Panc1 (cell line): ENCODE results near the gene RHOA. TPM values are rescaled to one million over a fixed set of nuclear protein-coding genes. Genes with fewer than 3 reads are reported as not detected.

Source experiments
- ATAC-seq: fragments of 200-7000 bp; cut with Tn5 transposase; 2 replicates; pipeline ENCODE4 v1.9.1; 2020; ENCODE audit warnings: mild to moderate bottlenecking, moderate library complexity
- BruUV-seq: library from RNA; stranded (reverse); fragments of 400-500 nt; replicated peaks from 2 replicates; lab custom pipeline; 2021; lab: Mats Ljungman, UMichigan
- CTCF ChIA-PET: fragments of 300-600 bp; sonication (Branson Sonifier 250); formaldehyde crosslinking; loops from one replicate; lab custom pipeline; 2022; ENCODE audit warnings: antibody characterized with exemption; lab: Charles Lee
- POLR2A ChIA-PET: fragments of 300-600 bp; sonication (Branson Sonifier 250); formaldehyde crosslinking; loops from one replicate; lab custom pipeline; 2022; ENCODE audit warnings: antibody characterized with exemption; lab: Charles Lee
- DNase-seq: peaks from one replicate; pipeline ENCODE4 v3.0.0-alpha.2; 2010; ENCODE audit warnings: low read depth, low spot score
- H3K27ac ChIP-seq: 2 replicates; pipeline ENCODE4 v1.5.1; 2011; ENCODE audit warnings: mild to moderate bottlenecking, low read length, inconsistent platforms
- H3K27me3 ChIP-seq: fragments of 200-500 bp; sonication (Bioruptor generic); 2 replicates; pipeline ENCODE4 v1.6.0; 2014; ENCODE audit warnings: low read length, inconsistent platforms; ENCODE audit not compliant: control insufficient read depth, insufficient read depth
- H3K36me3 ChIP-seq: fragments of 200-500 bp; sonication (Bioruptor generic); 2 replicates; pipeline ENCODE4 v1.5.1; 2014; ENCODE audit warnings: inconsistent platforms, mild to moderate bottlenecking, low read length, moderate library complexity; ENCODE audit not compliant: control insufficient read depth, insufficient read depth
- H3K4me1 ChIP-seq: 2 replicates; pipeline ENCODE4 v1.5.1; 2011; ENCODE audit warnings: inconsistent platforms, mild to moderate bottlenecking, low read length, moderate library complexity; ENCODE audit not compliant: control insufficient read depth, insufficient read depth
- H3K4me3 ChIP-seq, 2 experiments: 2 replicates each; pipeline ENCODE4 v1.5.1; 2011 to 2012; ENCODE audit warnings: low read depth in 2 of 2, low read length in 2 of 2, mild to moderate bottlenecking in 2 of 2, inconsistent platforms in 1 of 2, moderate library complexity in 1 of 2
- H3K9me3 ChIP-seq: fragments of 200-500 bp; sonication (Bioruptor generic); 2 replicates; pipeline ENCODE4 v1.5.1; 2014; ENCODE audit warnings: low read depth, mild to moderate bottlenecking, inconsistent platforms, low read length, moderate library complexity; ENCODE audit not compliant: control insufficient read depth, insufficient read depth
- POLR2AphosphoS5 ChIP-seq: IDR thresholded peaks from 2 replicates; pipeline ENCODE4 v1.6.1; 2012; ENCODE audit warnings: mild to moderate bottlenecking, low read depth, low read length, moderate library complexity
- REST ChIP-seq, 2 experiments: IDR thresholded peaks; 2 replicates each; pipeline ENCODE4 v1.6.1; 2011 to 2012; ENCODE audit warnings: low read depth in 2 of 2, control low read depth in 1 of 2, low read length in 1 of 2, mild to moderate bottlenecking in 1 of 2, moderate library complexity in 1 of 2; ENCODE audit not compliant: insufficient read depth in 1 of 2
- SIN3A ChIP-seq: IDR thresholded peaks from 2 replicates; pipeline ENCODE4 v1.6.1; 2012; ENCODE audit warnings: low read depth, mild to moderate bottlenecking, low read length, moderate library complexity, borderline replicate concordance; ENCODE audit not compliant: insufficient read depth
- TCF7L2 ChIP-seq: IDR thresholded peaks from 2 replicates; pipeline ENCODE4 v1.6.1; 2011; ENCODE audit warnings: mild to moderate bottlenecking, low read depth, low read length, inconsistent platforms
- in situ Hi-C: cut with HindIII; loops from 2 replicates; pipeline ENCODE4 v1.10.0; 2016; ENCODE audit warnings: low sequenced_read_pairs, low pct_unique_long_range_greater_than_20kb
- intact Hi-C: fragments of 100-400 bp; cut with micrococcal nuclease; formaldehyde crosslinking; loops from one replicate; pipeline ENCODE4 v1.10.0; 2022; ENCODE audit not compliant: unreplicated experiment
- total RNA-seq: library from RNA; stranded (reverse); gene quantifications from one replicate; pipeline ENCODE4 v1.2.1, GENCODE V29; 2021; ENCODE audit not compliant: unreplicated experiment
- TF ChIP-seq, protein P1 (sequence below): fragments of 450-650 bp; IDR thresholded peaks from 2 replicates; pipeline ENCODE4 v1.5.1; 2017; ENCODE audit warnings: mild to moderate bottlenecking

RHOA gene
- total RNA-seq, 1 experiment from 2014 or later: 296 TPM

DNA sequence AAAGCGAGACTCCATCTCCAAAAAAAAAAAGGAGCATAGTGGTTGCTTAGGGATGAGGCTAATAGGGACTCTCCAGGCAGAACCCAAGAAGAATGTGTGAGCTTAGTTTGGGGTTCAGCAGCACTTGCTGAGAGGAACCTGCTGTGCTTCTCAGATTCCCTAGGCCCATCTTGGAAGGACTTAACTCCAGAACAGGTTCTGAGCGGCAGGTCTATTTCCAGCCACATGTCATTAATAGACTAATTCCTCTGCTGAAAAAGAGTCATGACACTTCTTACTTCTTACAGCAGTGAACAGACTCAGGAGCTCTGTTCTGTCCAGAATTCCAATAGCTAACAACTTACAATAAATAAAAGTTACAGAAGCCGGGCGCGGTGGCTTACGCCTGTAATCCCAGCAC, 22.5 kb downstream of the RHOA start:
- Histone ChIP-seq H3K9me3 (no peaks in the 10 kb centered on the region), H3K27ac (no peak overlapping the region), H3K27me3 (no peaks in the 10 kb centered on the region), H3K4me3 (no peak overlapping the region), H3K4me1 (no peaks in the 10 kb centered on the region), H3K36me3 (no peaks in the 10 kb centered on the region)
- in situ Hi-C loops (no loop called here), intact Hi-C loops (no loop called here)
- CTCF ChIA-PET: no interaction called here
- BruUV-seq: no TSS peak
- ATAC-seq: no peak
- POLR2A ChIA-PET: no interaction called here
- no peak for DNase-seq
- TF ChIP-seq REST (IDR thresholded peaks at IDR 0.05; ENCODE audit: insufficient read depth in 1 of 2, low read depth in 2 of 2, low read length in 1 of 2) (no peak), POLR2AphosphoS5 (no peak), TCF7L2 (no peak), SIN3A (no peak)
- TF ChIP-seq, protein P1, sequence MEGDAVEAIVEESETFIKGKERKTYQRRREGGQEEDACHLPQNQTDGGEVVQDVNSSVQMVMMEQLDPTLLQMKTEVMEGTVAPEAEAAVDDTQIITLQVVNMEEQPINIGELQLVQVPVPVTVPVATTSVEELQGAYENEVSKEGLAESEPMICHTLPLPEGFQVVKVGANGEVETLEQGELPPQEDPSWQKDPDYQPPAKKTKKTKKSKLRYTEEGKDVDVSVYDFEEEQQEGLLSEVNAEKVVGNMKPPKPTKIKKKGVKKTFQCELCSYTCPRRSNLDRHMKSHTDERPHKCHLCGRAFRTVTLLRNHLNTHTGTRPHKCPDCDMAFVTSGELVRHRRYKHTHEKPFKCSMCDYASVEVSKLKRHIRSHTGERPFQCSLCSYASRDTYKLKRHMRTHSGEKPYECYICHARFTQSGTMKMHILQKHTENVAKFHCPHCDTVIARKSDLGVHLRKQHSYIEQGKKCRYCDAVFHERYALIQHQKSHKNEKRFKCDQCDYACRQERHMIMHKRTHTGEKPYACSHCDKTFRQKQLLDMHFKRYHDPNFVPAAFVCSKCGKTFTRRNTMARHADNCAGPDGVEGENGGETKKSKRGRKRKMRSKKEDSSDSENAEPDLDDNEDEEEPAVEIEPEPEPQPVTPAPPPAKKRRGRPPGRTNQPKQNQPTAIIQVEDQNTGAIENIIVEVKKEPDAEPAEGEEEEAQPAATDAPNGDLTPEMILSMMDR: no peak

DNA sequence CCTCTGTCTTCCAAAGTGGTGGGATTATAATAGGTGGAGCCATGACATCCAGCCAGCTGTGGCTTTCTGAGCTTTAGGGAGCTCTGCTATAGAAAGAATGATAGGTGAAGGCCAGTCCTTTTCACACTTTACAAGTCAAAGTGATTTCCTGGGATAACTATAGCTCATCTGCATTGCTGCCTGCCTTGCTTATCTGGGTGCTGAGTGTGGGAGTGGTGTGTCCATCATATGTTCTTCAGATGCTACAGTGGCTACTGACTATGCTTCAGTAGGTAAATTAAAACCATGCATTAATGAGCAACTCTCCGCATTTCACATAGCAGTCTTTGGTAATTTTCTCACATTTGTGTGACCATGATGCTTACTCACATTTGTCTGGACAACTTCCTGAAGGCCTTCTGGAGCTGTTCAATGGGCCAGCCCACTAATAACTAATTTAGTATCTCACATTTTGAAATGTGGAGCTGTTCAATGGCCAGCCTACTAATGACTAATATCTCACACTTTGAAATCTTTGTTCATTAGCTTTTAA, 23.4 kb downstream of the RHOA start:
- no peak for ATAC-seq
- Histone ChIP-seq H3K36me3 (no peaks in the 10 kb centered on the region), H3K9me3 (no peaks in the 10 kb centered on the region), H3K4me3 (no peak overlapping the region), H3K4me1 (no peaks in the 10 kb centered on the region), H3K27ac (no peak overlapping the region), H3K27me3 (no peaks in the 10 kb centered on the region)
- ChIA-PET POLR2A (no interaction called here), CTCF (interaction anchor here (0.6 kb wide), 1 partner anchor 293 kb away, joined by 4 read pairs; no protein-coding TSS in a partner anchor)
- intact Hi-C loops (no loop called here), in situ Hi-C loops (no loop called here)
- DNase-seq: no peak
- no TSS peak for BruUV-seq
- TF ChIP-seq SIN3A (no peak), POLR2AphosphoS5 (no peak), TCF7L2 (no peak), REST (IDR thresholded peaks at IDR 0.05; ENCODE audit: insufficient read depth in 1 of 2, low read depth in 2 of 2, low read length in 1 of 2) (no peak)
- TF ChIP-seq, protein P1: no peak
